ENCODE measurements around the gene TPRG1L.

The TPRG1L gene

GRCh38 chr1:3632716-3633343 is 8.0 kb downstream of the TPRG1L start:
- H2AFZ ChIP-seq (ENCODE audit: low read depth, low read length, severe bottlenecking): no peak overlapping the region
- no peaks in the 10 kb centered on the region for H3F3A ChIP-seq (ENCODE audit: insufficient read depth)
- no peaks in the 10 kb centered on the region for H3K9me3 ChIP-seq (ENCODE audit: insufficient read depth, low read length)
- H3K36me3 ChIP-seq (ENCODE audit: low read length): no peaks in the 10 kb centered on the region
- H3K27ac ChIP-seq (ENCODE audit: low read depth, low read length): no peak overlapping the region
- no peak overlapping the region for H3K9ac ChIP-seq (ENCODE audit: low read length)
- TF ChIP-seq EZH2phosphoT487 (conservative IDR thresholded peaks at IDR 0.05; ENCODE audit: low read length) (no peak), CTCF (IDR thresholded peaks at IDR 0.05; ENCODE audit: insufficient read depth, low read length, poor library complexity, severe bottlenecking) (no peak)
- H3K79me2 ChIP-seq (ENCODE audit: insufficient read depth, low read length): no peaks in the 10 kb centered on the region
- H3K4me3 ChIP-seq (ENCODE audit: insufficient read depth, low read length, poor library complexity, severe bottlenecking): no peak overlapping the region
- no peaks in the 10 kb centered on the region for H3K9me2 ChIP-seq (replicated peaks; ENCODE audit: insufficient read depth, low read length)
- no peaks in the 10 kb centered on the region for H4K20me1 ChIP-seq (ENCODE audit: low read depth, low read length)
- H3K4me2 ChIP-seq (ENCODE audit: low read depth, low read length, poor library complexity, severe bottlenecking): no peak overlapping the region
- H3K27me3 ChIP-seq (ENCODE audit: low read length): no peaks in the 10 kb centered on the region

GRCh38 chr1:3633344-3634058 is 8.7 kb downstream of the TPRG1L start:
- Histone ChIP-seq H2AFZ (ENCODE audit: low read depth, low read length, severe bottlenecking) (no peak overlapping the region), H3K9me3 (ENCODE audit: insufficient read depth, low read length) (no peaks in the 10 kb centered on the region), H3K9me2 (replicated peaks; ENCODE audit: insufficient read depth, low read length) (no peaks in the 10 kb centered on the region), H3K27ac (ENCODE audit: low read depth, low read length) (no peak overlapping the region), H3K79me2 (ENCODE audit: insufficient read depth, low read length) (no peaks in the 10 kb centered on the region), H4K20me1 (ENCODE audit: low read depth, low read length) (no peaks in the 10 kb centered on the region), H3K9ac (ENCODE audit: low read length) (no peak overlapping the region), H3F3A (ENCODE audit: insufficient read depth) (no peaks in the 10 kb centered on the region), H3K27me3 (ENCODE audit: low read length) (no peaks in the 10 kb centered on the region), H3K36me3 (ENCODE audit: low read length) (no peaks in the 10 kb centered on the region), H3K4me2 (ENCODE audit: low read depth, low read length, poor library complexity, severe bottlenecking) (no peak overlapping the region), H3K4me3 (ENCODE audit: insufficient read depth, low read length, poor library complexity, severe bottlenecking) (no peak overlapping the region)
- TF ChIP-seq EZH2phosphoT487 (conservative IDR thresholded peaks at IDR 0.05; ENCODE audit: low read length) (no peak), CTCF (IDR thresholded peaks at IDR 0.05; ENCODE audit: insufficient read depth, low read length, poor library complexity, severe bottlenecking) (no peak)

DNA sequence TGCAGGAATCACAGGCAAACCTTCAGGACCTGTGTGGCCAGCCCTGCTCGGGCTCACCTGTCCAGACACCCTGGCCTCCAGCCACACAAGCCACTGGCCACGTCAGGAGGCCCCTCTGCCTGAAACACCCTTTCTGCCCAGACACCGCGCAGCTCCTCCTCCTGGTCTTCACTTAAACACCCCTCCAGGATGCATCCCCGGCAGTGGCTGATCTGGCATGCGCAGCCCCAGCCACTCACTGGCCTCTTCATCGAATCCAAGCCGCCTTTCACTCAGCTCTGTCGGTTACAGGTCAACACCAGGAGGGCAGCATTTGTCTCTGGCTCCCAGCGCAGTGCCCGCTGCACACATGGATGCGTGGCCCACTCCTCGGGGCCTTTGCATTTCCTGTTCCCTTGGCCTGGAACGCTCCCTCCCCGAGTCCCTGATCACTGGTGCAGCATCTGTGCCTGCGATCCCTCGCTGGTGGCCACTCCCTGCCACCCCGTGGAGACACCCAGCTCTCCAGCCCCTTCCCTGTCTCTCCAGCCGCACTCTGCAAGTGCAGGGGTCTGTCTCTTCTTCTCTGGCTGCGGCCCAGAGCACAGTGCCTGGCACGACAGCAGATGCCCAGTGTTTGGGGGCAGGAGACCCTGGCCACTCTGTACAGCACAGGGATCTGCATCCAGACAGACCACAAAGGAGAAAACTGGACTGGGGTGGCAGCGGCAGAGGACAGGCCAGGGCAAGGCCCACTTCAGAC is 9.4 kb downstream of the TPRG1L start:
- H3K27me3 ChIP-seq (ENCODE audit: low read length): no peaks in the 10 kb centered on the region
- no peaks in the 10 kb centered on the region for H4K20me1 ChIP-seq (ENCODE audit: low read depth, low read length)
- H3F3A ChIP-seq (ENCODE audit: insufficient read depth): no peaks in the 10 kb centered on the region
- H3K9me2 ChIP-seq (replicated peaks; ENCODE audit: insufficient read depth, low read length): no peaks in the 10 kb centered on the region
- H2AFZ ChIP-seq (ENCODE audit: low read depth, low read length, severe bottlenecking): no peak overlapping the region
- TF ChIP-seq EZH2phosphoT487 (conservative IDR thresholded peaks at IDR 0.05; ENCODE audit: low read length) (no peak), CTCF (IDR thresholded peaks at IDR 0.05; ENCODE audit: insufficient read depth, low read length, poor library complexity, severe bottlenecking) (no peak)
- no peak overlapping the region for H3K9ac ChIP-seq (ENCODE audit: low read length)
- H3K4me3 ChIP-seq (ENCODE audit: insufficient read depth, low read length, poor library complexity, severe bottlenecking): no peak overlapping the region
- no peak overlapping the region for H3K4me2 ChIP-seq (ENCODE audit: low read depth, low read length, poor library complexity, severe bottlenecking)
- H3K79me2 ChIP-seq (ENCODE audit: insufficient read depth, low read length): no peaks in the 10 kb centered on the region
- H3K36me3 ChIP-seq (ENCODE audit: low read length): no peaks in the 10 kb centered on the region
- H3K9me3 ChIP-seq (ENCODE audit: insufficient read depth, low read length): no peaks in the 10 kb centered on the region
- H3K27ac ChIP-seq (ENCODE audit: low read depth, low read length): no peak overlapping the region

Measured in SU-DHL-6 (cell line).